ENCODE results near the gene RCAN2.
"Not testable (repeated sequence)": the region's sequence is repeated elsewhere in the genome, so short reads cannot be mapped to it uniquely, and the experiment has no call there.

RCAN2 gene

DNA sequence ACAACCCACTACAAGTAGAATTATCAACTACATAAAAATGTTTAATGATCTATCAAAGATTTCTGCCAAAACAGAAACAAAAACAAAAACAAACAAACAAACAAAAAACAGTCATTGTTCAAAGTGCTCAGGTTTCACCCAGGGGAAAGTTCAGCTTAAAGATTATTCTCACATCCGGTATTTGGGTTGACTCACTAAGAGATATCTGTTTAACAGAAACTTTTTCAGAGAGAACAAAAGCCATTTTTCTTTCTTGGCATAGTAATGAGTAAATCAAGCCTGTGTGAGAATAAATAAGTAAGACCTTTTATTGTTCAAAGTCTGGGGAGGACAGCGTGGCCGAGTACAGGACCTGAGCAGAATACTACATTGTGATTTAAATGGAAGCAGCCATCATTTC lies 143.6 kb downstream of the RCAN2 start:
- no peak for TF ChIP-seq CTCF (conservative IDR thresholded peaks at IDR 0.05)
- no peak overlapping the region for H3K27ac ChIP-seq

- no peak overlapping the region for H3K27ac ChIP-seq
- no peak for TF ChIP-seq CTCF (conservative IDR thresholded peaks at IDR 0.05)
These were observed 151.0 kb downstream of the RCAN2 start for GRCh38 chr6:46340246-46340645.

DNA sequence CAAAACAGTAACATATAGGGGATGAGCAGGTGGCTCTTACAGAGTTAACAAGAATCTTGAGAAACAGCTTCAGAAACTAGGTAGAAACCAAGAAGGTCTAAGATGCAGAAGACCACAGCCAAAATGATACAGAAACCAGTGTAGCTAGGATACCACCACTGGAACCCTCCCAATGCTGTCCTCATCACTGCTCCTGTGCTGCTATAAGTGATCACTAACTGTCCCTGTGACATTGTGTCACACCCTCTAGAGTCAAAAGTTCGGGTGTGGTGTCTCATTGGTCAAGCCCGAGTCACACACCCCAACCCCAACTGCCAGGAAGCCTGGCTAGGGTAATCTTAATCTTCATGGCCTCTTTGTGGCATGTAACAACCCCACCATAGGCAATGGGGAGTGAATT lies 153.1 kb downstream of the RCAN2 start:
- H3K27ac ChIP-seq: no peak overlapping the region
- no peak for TF ChIP-seq CTCF (conservative IDR thresholded peaks at IDR 0.05)

DNA sequence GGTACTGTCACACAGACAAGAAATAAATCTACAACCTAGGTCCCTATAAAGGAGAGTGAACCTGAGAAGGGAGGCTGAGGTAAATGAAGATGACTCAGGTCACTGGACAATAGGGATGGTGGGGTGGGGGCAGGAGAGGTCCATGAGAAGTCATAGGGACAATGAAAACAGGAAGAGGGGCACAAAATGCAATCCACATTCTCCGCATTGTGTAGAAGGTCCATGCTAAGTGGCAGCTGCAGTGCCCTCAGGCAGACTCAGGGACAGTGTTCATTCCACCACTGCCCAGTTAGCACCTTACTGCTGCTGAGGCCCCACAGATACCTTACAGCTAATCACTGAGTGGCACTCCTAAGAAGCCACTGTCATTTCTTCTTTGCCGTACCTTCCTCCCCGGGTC lies 156.8 kb downstream of the RCAN2 start:
- no peak for TF ChIP-seq CTCF (conservative IDR thresholded peaks at IDR 0.05)
- no peak overlapping the region for H3K27ac ChIP-seq

- no peak overlapping the region for H3K27ac ChIP-seq
- TF ChIP-seq CTCF (conservative IDR thresholded peaks at IDR 0.05): no peak
These were observed 157.8 kb downstream of the RCAN2 start for GRCh38 chr6:46333481-46333880.

- not testable (repeated sequence) for H3K27ac ChIP-seq
These were observed 158.8 kb downstream of the RCAN2 start for GRCh38 chr6:46332448-46332847.

DNA sequence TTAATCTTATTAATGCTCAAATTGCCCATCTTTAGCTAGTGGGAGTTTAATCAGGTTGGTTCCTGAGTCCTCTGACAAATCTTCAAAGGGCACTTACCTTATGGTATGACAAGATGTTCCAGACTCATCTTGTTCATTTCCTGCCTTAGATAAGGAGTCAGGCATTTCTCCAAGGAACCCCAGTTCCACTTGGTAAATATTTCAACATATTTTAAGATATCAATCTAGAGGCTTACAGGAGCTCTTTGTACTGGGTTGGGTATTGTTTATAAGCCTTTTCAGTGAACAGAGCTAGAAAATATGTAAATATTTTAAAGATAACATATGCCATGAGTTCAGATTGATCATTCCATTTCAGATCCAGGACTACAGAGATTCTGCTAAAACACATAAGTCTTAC lies 159.8 kb downstream of the RCAN2 start:
- no peak for TF ChIP-seq CTCF (conservative IDR thresholded peaks at IDR 0.05)
- no peak overlapping the region for H3K27ac ChIP-seq

DNA sequence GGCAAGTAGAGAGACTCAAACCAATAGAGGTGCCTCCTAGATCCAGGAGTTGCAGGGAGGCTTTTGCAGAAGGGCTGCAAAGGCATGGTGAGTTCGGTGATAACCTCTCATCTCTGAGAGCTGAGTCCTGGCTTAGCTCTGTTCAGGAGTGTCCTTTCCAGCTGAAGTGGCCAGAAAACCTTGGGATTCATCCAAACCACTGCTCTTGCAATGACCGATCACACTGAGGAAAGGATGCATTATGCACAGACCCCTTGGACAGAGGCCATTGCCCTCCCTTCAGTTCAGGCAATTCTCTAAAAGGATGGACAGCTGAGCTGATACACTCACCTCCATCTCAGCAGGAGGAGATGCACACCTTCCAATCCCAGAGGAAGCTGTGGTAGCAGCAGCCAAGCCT lies 161.7 kb downstream of the RCAN2 start:
- no peak for TF ChIP-seq CTCF (conservative IDR thresholded peaks at IDR 0.05)

More for the DNA sequence above, 161.7 kb downstream of the RCAN2 start:
- H3K27ac ChIP-seq: no peak overlapping the region
